ENCODE results near the gene BCAS2. TPM values are rescaled to one million over a fixed set of nuclear protein-coding genes. Genes with fewer than 3 reads are reported as not detected.

Gene BCAS2
- polyA plus RNA-seq, 1 experiment: 11.0 TPM

- H3K27me3 ChIP-seq (ENCODE audit: control insufficient read depth, insufficient read depth, low read length): no peaks in the 10 kb centered on the region
- no peaks in the 10 kb centered on the region for H3K36me3 ChIP-seq (ENCODE audit: control insufficient read depth, insufficient read depth, low read length)
- DNase-seq (ENCODE audit: low read depth): no peak
- ChIA-PET CTCF (no interaction called here), POLR2A (no interaction called here)
- TF ChIP-seq CTCF (IDR thresholded peaks at IDR 0.05; ENCODE audit: insufficient read depth, low read depth, low read length): no peak
- no peak overlapping the region for H3K4me3 ChIP-seq (ENCODE audit: low read depth, low read length)
Measured at GRCh38 chr1:114530224-114530623, 51.2 kb downstream of the BCAS2 start.

GRCh38 chr1:114524944-114525343, 56.5 kb downstream of the BCAS2 start:
- CTCF ChIA-PET: no interaction called here
- H3K4me3 ChIP-seq (ENCODE audit: low read depth, low read length): no peak overlapping the region
- POLR2A ChIA-PET: no interaction called here

GRCh38 chr1:114522264-114522575, 59.2 kb downstream of the BCAS2 start:
- Histone ChIP-seq H3K36me3 (ENCODE audit: control insufficient read depth, insufficient read depth, low read length) (no peaks in the 10 kb centered on the region), H3K27me3 (ENCODE audit: control insufficient read depth, insufficient read depth, low read length) (no peaks in the 10 kb centered on the region; the same call in 1 of the 2 replicates), H3K4me3 (ENCODE audit: low read depth, low read length) (no peak overlapping the region)
- ChIA-PET POLR2A (no interaction called here), CTCF (interaction anchor here (0.6 kb wide), 1 partner anchor 58 kb away, joined by 3 read pairs; no protein-coding TSS in a partner anchor)
- TF ChIP-seq CTCF (IDR thresholded peaks at IDR 0.05; ENCODE audit: insufficient read depth, low read depth, low read length): no peak
- DNase-seq (ENCODE audit: low read depth): no peak

More at GRCh38 chr1:114524944-114525343, 56.5 kb downstream of the BCAS2 start:
- no peaks in the 10 kb centered on the region for H3K36me3 ChIP-seq (ENCODE audit: control insufficient read depth, insufficient read depth, low read length)
- H3K27me3 ChIP-seq (ENCODE audit: control insufficient read depth, insufficient read depth, low read length): no peaks in the 10 kb centered on the region; the same call in 1 of the 2 replicates
- DNase-seq (ENCODE audit: low read depth): no peak
- no peak for TF ChIP-seq CTCF (IDR thresholded peaks at IDR 0.05; ENCODE audit: insufficient read depth, low read depth, low read length)

- Histone ChIP-seq H3K36me3 (ENCODE audit: control insufficient read depth, insufficient read depth, low read length) (no peaks in the 10 kb centered on the region), H3K27me3 (ENCODE audit: control insufficient read depth, insufficient read depth, low read length) (no peaks in the 10 kb centered on the region; the same call in 1 of the 2 replicates), H3K4me3 (ENCODE audit: low read depth, low read length) (no peak overlapping the region)
- ChIA-PET POLR2A (no interaction called here), CTCF (interaction anchor here (0.6 kb wide), 2 partner anchors 54 to 59 kb away, joined by 3 read pairs; no protein-coding TSS in a partner anchor)
- TF ChIP-seq CTCF (IDR thresholded peaks at IDR 0.05; ENCODE audit: insufficient read depth, low read depth, low read length): no peak
- DNase-seq (ENCODE audit: low read depth): no peak
Measured at GRCh38 chr1:114521396-114522263, 59.8 kb downstream of the BCAS2 start.

Other genes starting within 250 kb of the BCAS2 start
- 12.2 and 17.4 TPM in 2 replicates for gene TRIM33, start 70.4 kb downstream of the BCAS2 start, polyA plus RNA-seq (2011; rRNA removed)
- gene DENND2C, start 88.4 kb upstream of the BCAS2 start, polyA plus RNA-seq (2011; rRNA removed): 0.45 and 0.87 TPM in 2 replicates
- gene AMPD1, start 113.9 kb upstream of the BCAS2 start, polyA plus RNA-seq (2011; rRNA removed): not detected in 2 replicates
- gene NRAS, start 135.2 kb upstream of the BCAS2 start, polyA plus RNA-seq (2011; rRNA removed): 19.1 and 38.3 TPM in 2 replicates
- 188 and 286 TPM in 2 replicates for gene CSDE1, start 176.4 kb upstream of the BCAS2 start, polyA plus RNA-seq (2011; rRNA removed)
- 26.4 and 32.9 TPM in 2 replicates for gene SIKE1, start 199.1 kb upstream of the BCAS2 start, polyA plus RNA-seq (2011; rRNA removed)

Data from BJ (cell line).